Upper lobe of left lung (tissue), 6 donors: ENCODE measurements around the gene SLC25A21. TPM values are rescaled to one million over a fixed set of nuclear protein-coding genes. Genes with fewer than 3 reads are reported as not detected.
"Not testable (repeated sequence)": the region's sequence is repeated elsewhere in the genome, so short reads cannot be mapped to it uniquely, and the experiment has no call there.

Source experiments
- ATAC-seq, 2 donors: fragments of 200-7000 bp; cut with Tn5 transposase; one replicate each; pipeline ENCODE4 v1.9.1; 2022; ENCODE audit warnings: mild to moderate bottlenecking in 2 of 2, moderate library complexity in 2 of 2; ENCODE audit not compliant: low FRiP score in 2 of 2
- DNase-seq, 2 donors: peaks; one replicate each; pipeline ENCODE4 v3.0.0-alpha.2; 2019 to 2020
- H3K27ac ChIP-seq, 4 donors: fragments of 200-600 bp; sonication (generic); one replicate each; pipeline ENCODE4 v1.5.1; 2016 to 2019
- H3K27me3 ChIP-seq, 4 donors: fragments of 200-600 bp; sonication (generic); one replicate each; pipeline ENCODE4 v1.5.1; 2017 to 2019
- H3K36me3 ChIP-seq, 4 donors: fragments of 200-600 bp; sonication (generic); one replicate each; pipeline ENCODE4 v1.5.1; 2016 to 2019
- H3K4me1 ChIP-seq, 4 donors: fragments of 200-600 bp; sonication (generic); one replicate each; pipeline ENCODE4 v1.5.1; 2018 to 2019
- H3K4me3 ChIP-seq, 4 donors: fragments of 200-600 bp; sonication (generic); one replicate each; pipeline ENCODE4 v1.5.1; 2017 to 2019; ENCODE audit warnings: mild to moderate bottlenecking in 2 of 4, moderate library complexity in 1 of 4
- H3K9me3 ChIP-seq, 4 donors: fragments of 200-600 bp; sonication (generic); one replicate each; pipeline ENCODE4 v1.5.1; 2018 to 2019
- CTCF ChIP-seq, 6 experiments: fragments of 450-650 bp in 4 of 6; fragments of 200-600 bp in 2 of 6; sonication (generic) in 2 of 6; IDR thresholded peaks; one replicate each; pipeline ENCODE4 v1.5.1; 2016 to 2019; ENCODE audit warnings: antibody characterized with exemption in 6 of 6
- EP300 ChIP-seq, 4 donors: sonication (generic); formaldehyde crosslinking; IDR thresholded peaks; one replicate each; pipeline ENCODE4 v1.5.1; 2017; ENCODE audit warnings: antibody characterized with exemption in 4 of 4, control low read depth in 2 of 4
- POLR2A ChIP-seq, 4 donors: fragments of 450-650 bp; IDR thresholded peaks; one replicate each; pipeline ENCODE4 v1.5.1; 2016 to 2017; ENCODE audit warnings: antibody characterized with exemption in 4 of 4, mild to moderate bottlenecking in 2 of 4
- POLR2AphosphoS5 ChIP-seq, 2 donors: sonication (generic); formaldehyde crosslinking; IDR thresholded peaks; one replicate each; pipeline ENCODE4 v1.5.1; 2017; ENCODE audit warnings: antibody characterized with exemption in 2 of 2
- WGBS, 2 donors: methylation state at CpG; one replicate each; pipeline ENCODE4 v1.1.5; 2017 to 2018; 5-methylcytosine and 5-hydroxymethylcytosine counted together
- total RNA-seq, 6 donors: library from RNA; depleted of rRNA in 4 of 6; stranded (reverse); fragments of >200 nt in 4 of 6; gene quantifications; one replicate each; pipeline versions ENCODE4 v1.1.0 to v1.2.1, GENCODE V29; 2016 to 2021
- donor health status: DM: no; HTN: no; CAD: no; lungs with moderate emphysema.
- donor health status: DM: no; HTN: yes; CAD: no; lungs with severe emphysema.

Gene SLC25A21
- total RNA-seq, 6 donors from 2014 or later: 0.15 to 1.7 (median 0.30) TPM; not detected in 3

GRCh38 chr14:37186865-37187264 lies 14.5 kb upstream of the SLC25A21 start:
- ATAC-seq (no peak), DNase-seq (no peak)
- Histone ChIP-seq H3K4me1 (no peaks in the 10 kb centered on the region), H3K4me3 (no peak overlapping the region), H3K27ac (no peak overlapping the region), H3K9me3 (no peaks in the 10 kb centered on the region), H3K36me3 (no peaks in the 10 kb centered on the region), H3K27me3 (no peaks in the 10 kb centered on the region)
- no peak for TF ChIP-seq POLR2A (IDR thresholded peaks at IDR 0.05)
- TF ChIP-seq POLR2AphosphoS5 (IDR thresholded peaks at IDR 0.05): no peak
- no peak for TF ChIP-seq CTCF (IDR thresholded peaks at IDR 0.05)
- TF ChIP-seq EP300 (IDR thresholded peaks at IDR 0.05): no peak
- WGBS, 2 donors: 94 to 100% methylated on average over 1 of the region's 1 CpG

- no peak overlapping the region for H3K27ac ChIP-seq
- H3K4me3 ChIP-seq: no peak overlapping the region
- H3K9me3 ChIP-seq: no peaks in the 10 kb centered on the region
- H3K4me1 ChIP-seq: no peaks in the 10 kb centered on the region
- TF ChIP-seq POLR2A (IDR thresholded peaks at IDR 0.05) (no peak), POLR2AphosphoS5 (IDR thresholded peaks at IDR 0.05) (no peak), EP300 (IDR thresholded peaks at IDR 0.05) (no peak), CTCF (IDR thresholded peaks at IDR 0.05) (no peak)
- no peaks in the 10 kb centered on the region for H3K36me3 ChIP-seq
- no peak for ATAC-seq
- H3K27me3 ChIP-seq: no peaks in the 10 kb centered on the region
- DNase-seq: no peak
Measured at GRCh38 chr14:37185670-37186069, 13.3 kb upstream of the SLC25A21 start.

GRCh38 chr14:37184520-37184919 lies 12.1 kb upstream of the SLC25A21 start:
- not testable (repeated sequence) for H3K4me1 ChIP-seq, H3K27ac ChIP-seq, ATAC-seq, H3K27me3 ChIP-seq, H3K36me3 ChIP-seq, H3K9me3 ChIP-seq, H3K4me3 ChIP-seq, DNase-seq
- WGBS, 2 donors: 84 to 91% methylated on average over 8 of the region's 8 CpGs

GRCh38 chr14:37181441-37181840 lies 9.0 kb upstream of the SLC25A21 start:
- ATAC-seq: no peak

GRCh38 chr14:37180886-37181285 lies 8.5 kb upstream of the SLC25A21 start:
- H3K9me3 ChIP-seq, H3K4me1 ChIP-seq, H3K4me3 ChIP-seq, H3K27me3 ChIP-seq, ATAC-seq, DNase-seq, H3K36me3 ChIP-seq, H3K27ac ChIP-seq: not testable (repeated sequence)
- WGBS, 2 donors: 92 to 97% methylated on average over 7 of the region's 7 CpGs

More at GRCh38 chr14:37181441-37181840, 9.0 kb upstream of the SLC25A21 start:
- Histone ChIP-seq H3K4me3 (no peak overlapping the region), H3K9me3 (no peaks in the 10 kb centered on the region), H3K27me3 (no peaks in the 10 kb centered on the region), H3K36me3 (no peaks in the 10 kb centered on the region), H3K4me1 (no peaks in the 10 kb centered on the region), H3K27ac (no peak overlapping the region)
- 85 to 91% methylated on average over 6 of the region's 6 CpGs for WGBS, 2 donors
- DNase-seq: no peak
- no peak for TF ChIP-seq EP300 (IDR thresholded peaks at IDR 0.05)
- TF ChIP-seq POLR2AphosphoS5 (IDR thresholded peaks at IDR 0.05): no peak
- no peak for TF ChIP-seq CTCF (IDR thresholded peaks at IDR 0.05)
- TF ChIP-seq POLR2A (IDR thresholded peaks at IDR 0.05): no peak

- no peaks in the 10 kb centered on the region for H3K36me3 ChIP-seq
- H3K4me3 ChIP-seq: no peak overlapping the region
- WGBS, 2 donors: 81 to 86% methylated on average over 4 of the region's 4 CpGs
- H3K4me1 ChIP-seq: no peaks in the 10 kb centered on the region
- H3K27ac ChIP-seq: no peak overlapping the region
- ATAC-seq: no peak
- H3K27me3 ChIP-seq: no peaks in the 10 kb centered on the region
- no peak for TF ChIP-seq POLR2A (IDR thresholded peaks at IDR 0.05)
- H3K9me3 ChIP-seq: no peaks in the 10 kb centered on the region
- no peak for DNase-seq
Measured at GRCh38 chr14:37179896-37180502, 7.6 kb upstream of the SLC25A21 start.
